SK-N-SH (cell line): ENCODE measurements around the gene ATP6V1C2. TPM values are rescaled to one million over a fixed set of nuclear protein-coding genes. Genes with fewer than 3 reads are reported as not detected.

Source experiments
- CTCF ChIA-PET: fragments of 300-600, 350-600 bp; formaldehyde crosslinking; extraction: SDS; loops from one replicate; lab custom pipeline; 2021; lab: Yijun Ruan, JAX
- POLR2A ChIA-PET: fragments of 350-600 bp; sonication (Branson Sonifier 250); formaldehyde crosslinking; extraction: SDS; loops from one replicate; lab custom pipeline; 2020; ENCODE audit warnings: antibody characterized with exemption, inconsistent platforms; lab: Yijun Ruan, JAX
- DNase-seq: peaks from one replicate; pipeline ENCODE4 v3.0.0; 2012
- H2AFZ ChIP-seq: fragments of 200-600 bp; sonication (generic); 2 replicates; pipeline ENCODE4 v1.8.1; 2016; ENCODE audit warnings: antibody characterized with exemption, mild to moderate bottlenecking, low read depth
- H3F3A ChIP-seq: fragments of 200-600 bp; sonication (generic); replicated peaks from 2 replicates; pipeline ENCODE3; 2016; ENCODE audit warnings: antibody characterized with exemption, mild to moderate bottlenecking; ENCODE audit not compliant: insufficient read depth
- H3K27ac ChIP-seq, 2 experiments: fragments of 200-500 bp in 1 of 2; fragments of 200-600 bp in 1 of 2; sonication (Bioruptor generic) in 1 of 2; sonication (generic), shearing (Covaris generic) in 1 of 2; 2 replicates each; pipeline versions ENCODE4 v1.5.1 to v1.6.1; 2014 to 2016; ENCODE audit warnings: low read depth in 2 of 2, inconsistent platforms in 1 of 2, low read length in 1 of 2, mild to moderate bottlenecking in 1 of 2, mixed read lengths in 1 of 2
- H3K27me3 ChIP-seq: fragments of 200-600 bp; sonication (generic), shearing (Covaris generic); 2 replicates; pipeline ENCODE4 v1.6.1; 2016; ENCODE audit warnings: mixed run types; ENCODE audit not compliant: insufficient read depth
- H3K36me3 ChIP-seq, 2 experiments: fragments of 200-500 bp in 1 of 2; fragments of 200-600 bp in 1 of 2; sonication (Bioruptor generic) in 1 of 2; sonication (generic) in 1 of 2; replicated peaks in 1 of 2; 2 replicates each; pipeline versions ENCODE3 to v1.5.1; 2014 to 2016; ENCODE audit warnings: low read length in 1 of 2, mild to moderate bottlenecking in 1 of 2; ENCODE audit not compliant: insufficient read depth in 2 of 2, control insufficient read depth in 1 of 2
- H3K4me1 ChIP-seq, 2 experiments: fragments of 200-500 bp in 1 of 2; fragments of 200-600 bp in 1 of 2; sonication (Bioruptor generic) in 1 of 2; sonication (generic), shearing (Covaris generic) in 1 of 2; 2 replicates each; pipeline versions ENCODE4 v1.5.1 to v1.6.1; 2014 to 2016; ENCODE audit warnings: low read depth in 1 of 2, low read length in 1 of 2, mixed run types in 1 of 2; ENCODE audit not compliant: insufficient read depth in 2 of 2, control insufficient read depth in 1 of 2
- H3K4me2 ChIP-seq: fragments of 200-600 bp; sonication (generic), shearing (Covaris generic); 2 replicates; pipeline ENCODE4 v1.6.1; 2017; ENCODE audit warnings: mixed run types
- H3K4me3 ChIP-seq, 2 experiments: fragments of 200-500 bp in 1 of 2; fragments of 200-600 bp in 1 of 2; sonication (Bioruptor generic) in 1 of 2; sonication (generic), shearing (Covaris generic) in 1 of 2; 2 replicates each; pipeline versions ENCODE4 v1.5.1 to v1.8.1; 2014 to 2016; ENCODE audit warnings: low read depth in 2 of 2, inconsistent platforms in 1 of 2, low read length in 1 of 2, mild to moderate bottlenecking in 1 of 2, mixed read lengths in 1 of 2, moderate library complexity in 1 of 2
- H3K79me2 ChIP-seq: fragments of 200-600 bp; sonication (generic); 2 replicates; pipeline ENCODE4 v1.8.1; 2017; ENCODE audit warnings: mild to moderate bottlenecking; ENCODE audit not compliant: insufficient read depth
- H3K9ac ChIP-seq: fragments of 200-600 bp; sonication (generic); 2 replicates; pipeline ENCODE4 v1.6.1; 2017; ENCODE audit warnings: mixed run types
- H3K9me2 ChIP-seq: fragments of 200-600 bp; sonication (generic); 2 replicates; pipeline ENCODE4 v1.6.1; 2017; ENCODE audit warnings: mixed run types
- H3K9me3 ChIP-seq: fragments of 200-600 bp; sonication (generic); 2 replicates; pipeline ENCODE4 v1.6.1; 2017; ENCODE audit warnings: mixed run types, mild to moderate bottlenecking, moderate library complexity
- H4K20me1 ChIP-seq: fragments of 200-600 bp; sonication (generic); 2 replicates; pipeline ENCODE4 v1.6.1; 2017; ENCODE audit warnings: mild to moderate bottlenecking, mixed run types; ENCODE audit not compliant: insufficient read depth
- CHD2 ChIP-seq: fragments of 150-350 bp; IDR thresholded peaks from 2 replicates; pipeline ENCODE4 v1.6.1; 2018; ENCODE audit warnings: low read length; ENCODE audit not compliant: partially characterized antibody
- ELF1 ChIP-seq: IDR thresholded peaks from 2 replicates; pipeline ENCODE4 v1.4.0; 2012
- EP300 ChIP-seq, 2 experiments: IDR thresholded peaks; 2 replicates each; pipeline versions ENCODE4 v1.4.0 to v1.6.1; 2012; ENCODE audit warnings: borderline replicate concordance in 1 of 2, low read depth in 1 of 2, low read length in 1 of 2
- FOXJ3 ChIP-seq: sonication (generic); formaldehyde crosslinking; IDR thresholded peaks from 2 replicates; pipeline ENCODE4 v1.5.1; 2020; ENCODE audit warnings: mild to moderate bottlenecking, missing genetic modification reagents
- FOXM1 ChIP-seq: IDR thresholded peaks from 2 replicates; pipeline ENCODE4 v1.4.0; 2012; ENCODE audit warnings: low read depth, mild to moderate bottlenecking
- IRF3 ChIP-seq: fragments of 150-350 bp; IDR thresholded peaks from 2 replicates; pipeline ENCODE4 v1.6.1; 2016; ENCODE audit warnings: mild to moderate bottlenecking, low read depth, low read length
- MAX ChIP-seq: IDR thresholded peaks from 2 replicates; pipeline ENCODE4 v1.4.0; 2012; ENCODE audit warnings: low read depth
- MEF2A ChIP-seq: IDR thresholded peaks from 2 replicates; pipeline ENCODE4 v1.4.0; 2012; ENCODE audit warnings: low read depth, borderline replicate concordance
- MXI1 ChIP-seq: IDR thresholded peaks from 2 replicates; pipeline ENCODE4 v1.6.1; 2012; ENCODE audit warnings: mild to moderate bottlenecking, low read depth, low read length, improper control_type of control experiment
- NFIC ChIP-seq: IDR thresholded peaks from 2 replicates; pipeline ENCODE4 v1.4.0; 2012; ENCODE audit warnings: borderline replicate concordance
- REST ChIP-seq: IDR thresholded peaks from 2 replicates; pipeline ENCODE4 v1.6.1; 2012; ENCODE audit warnings: mild to moderate bottlenecking, low read depth, low read length, moderate library complexity
- SIN3A ChIP-seq: IDR thresholded peaks from 2 replicates; pipeline ENCODE4 v1.6.1; 2012; ENCODE audit warnings: low read depth, mild to moderate bottlenecking, low read length, moderate library complexity, borderline replicate concordance
- SMC3 ChIP-seq: IDR thresholded peaks from 2 replicates; pipeline ENCODE4 v1.6.1; 2012; ENCODE audit warnings: low read depth, low read length, improper control_type of control experiment
- TCF12 ChIP-seq: IDR thresholded peaks from 2 replicates; pipeline ENCODE4 v1.4.0; 2012
- USF2 ChIP-seq: fragments of 150-350 bp; IDR thresholded peaks from 2 replicates; pipeline ENCODE4 v1.6.1; 2017; ENCODE audit warnings: antibody characterized with exemption, low read length, low read depth, borderline replicate concordance
- YY1 ChIP-seq: IDR thresholded peaks from 2 replicates; pipeline ENCODE4 v1.4.0; 2012; ENCODE audit warnings: low read depth, mild to moderate bottlenecking
- WGBS: methylation state at CpG from one replicate; pipeline ENCODE4 v1.1.6; 2017; ENCODE audit warnings: low lambda C conversion rate; 5-methylcytosine and 5-hydroxymethylcytosine counted together
- polyA plus RNA-seq, 3 experiments: library from polyadenylated mRNA; depleted of rRNA; stranded (reverse); fragments of >200 nt; gene quantifications; 2 replicates each; pipeline ENCODE4 v1.2.3, GENCODE V29; 2012

ATP6V1C2 gene
- polyA plus RNA-seq, 1 of the 3 experiments (the other 2 are of a cell fraction): 0.12 TPM

GRCh38 chr2:10740226-10740625 lies 18.8 kb downstream of the ATP6V1C2 start:
- H2AFZ ChIP-seq: no peak overlapping the region
- H3K36me3 ChIP-seq: no peaks in the 10 kb centered on the region
- H3K9ac ChIP-seq: no peak overlapping the region
- H3K27me3 ChIP-seq: no peaks in the 10 kb centered on the region; the same call in 1 of the 2 replicates
- no peaks in the 10 kb centered on the region for H3K9me2 ChIP-seq
- DNase-seq: no peak
- CTCF ChIA-PET: interaction anchor here (0.6 to 1.3 kb wide), 4 partner anchors 9 to 384 kb away, joined by 3 read pairs; no protein-coding TSS in a partner anchor
- H3K4me2 ChIP-seq: no peak overlapping the region
- no peaks in the 10 kb centered on the region for H3K4me1 ChIP-seq
- WGBS: 81% methylated on average over 3 of the region's 3 CpGs
- no peaks in the 10 kb centered on the region for H3K79me2 ChIP-seq
- H4K20me1 ChIP-seq: no peaks in the 10 kb centered on the region
- H3F3A ChIP-seq: no peaks in the 10 kb centered on the region
- no peak for TF ChIP-seq MEF2A
- no peak for TF ChIP-seq NFIC
- H3K27ac ChIP-seq: no peak overlapping the region
- POLR2A ChIA-PET: no interaction called here
- H3K9me3 ChIP-seq: no peaks in the 10 kb centered on the region
- H3K4me3 ChIP-seq: no peak overlapping the region

GRCh38 chr2:10741139-10741538 lies 19.7 kb downstream of the ATP6V1C2 start:
- H3K4me2 ChIP-seq: no peak overlapping the region
- no peak overlapping the region for H3K4me3 ChIP-seq
- H3K79me2 ChIP-seq: no peaks in the 10 kb centered on the region
- H3K27me3 ChIP-seq: no peaks in the 10 kb centered on the region; the same call in 1 of the 2 replicates
- no peaks in the 10 kb centered on the region for H3K4me1 ChIP-seq
- no peaks in the 10 kb centered on the region for H4K20me1 ChIP-seq
- H2AFZ ChIP-seq: no peak overlapping the region
- TF ChIP-seq SIN3A (no peak), MAX (no peak), IRF3 (no peak), USF2 (no peak), ELF1 (no peak), FOXJ3 (CRISPR knock-in tag) (no peak), REST (no peak), EP300 (IDR thresholded peaks at IDR 0.05; ENCODE audit: borderline replicate concordance in 1 of 2, low read depth in 1 of 2, low read length in 1 of 2) (no peak), NFIC (no peak), FOXM1 (no peak), MXI1 (no peak), TCF12 (no peak), CHD2 (no peak), YY1 (no peak), SMC3 (no peak)
- no peaks in the 10 kb centered on the region for H3K9me3 ChIP-seq
- H3K36me3 ChIP-seq: no peaks in the 10 kb centered on the region
- no peak overlapping the region for H3K27ac ChIP-seq
- DNase-seq: no peak
- H3K9ac ChIP-seq: no peak overlapping the region
- ChIA-PET POLR2A (no interaction called here), CTCF (no interaction called here)
- WGBS: 57% methylated on average over 2 of the region's 2 CpGs
- H3F3A ChIP-seq: no peaks in the 10 kb centered on the region
- H3K9me2 ChIP-seq: no peaks in the 10 kb centered on the region
